Esophagus (tissue), 2 donors: Measurements from ENCODE around the gene GRPR. TPM values are rescaled to one million over a fixed set of nuclear protein-coding genes. Genes with fewer than 3 reads are reported as not detected.
"Not testable (repeated sequence)": the region's sequence is repeated elsewhere in the genome, so short reads cannot be mapped to it uniquely, and the experiment has no call there.

ENCODE experiments used
- H3K27ac ChIP-seq, 2 donors: one replicate each; pipeline ENCODE4 v1.5.1; 2013; ENCODE audit warnings: low read depth in 2 of 2, mild to moderate bottlenecking in 2 of 2, inconsistent platforms in 1 of 2, low read length in 1 of 2, moderate library complexity in 1 of 2
- H3K27me3 ChIP-seq, 2 donors: one replicate each; pipeline ENCODE4 v1.6.1; 2013; ENCODE audit warnings: low read length in 2 of 2, control low read depth in 1 of 2, mild to moderate bottlenecking in 1 of 2; ENCODE audit not compliant: insufficient read depth in 2 of 2, control insufficient read depth in 1 of 2
- H3K36me3 ChIP-seq, 2 donors: one replicate each; pipeline ENCODE4 v1.6.1; 2013; ENCODE audit warnings: low read length in 1 of 2; ENCODE audit not compliant: control insufficient read depth in 2 of 2, insufficient read depth in 2 of 2
- H3K4me1 ChIP-seq, 2 donors: one replicate each; pipeline ENCODE4 v1.6.1; 2013; ENCODE audit warnings: low read length in 1 of 2; ENCODE audit not compliant: control insufficient read depth in 2 of 2, insufficient read depth in 2 of 2
- H3K4me3 ChIP-seq, 2 donors: one replicate each; pipeline ENCODE4 v1.5.1; 2013; ENCODE audit warnings: low read length in 2 of 2, mild to moderate bottlenecking in 2 of 2, low read depth in 1 of 2, moderate library complexity in 1 of 2
- H3K9me3 ChIP-seq, 2 donors: one replicate each; pipeline ENCODE4 v1.6.1; 2013; ENCODE audit warnings: mild to moderate bottlenecking in 2 of 2, low read depth in 1 of 2, low read length in 1 of 2, moderate library complexity in 1 of 2; ENCODE audit not compliant: control insufficient read depth in 2 of 2, insufficient read depth in 1 of 2
- WGBS, 2 donors: extraction: QIAGEN DNeasy Blood & Tissue Kit; methylation state at CpG; one replicate each; pipeline ENCODE4 v1.1.7; 2013; 5-methylcytosine and 5-hydroxymethylcytosine counted together
- polyA plus RNA-seq, 2 donors: library from polyadenylated mRNA; stranded (reverse); fragments of 200-250 nt; gene quantifications; one replicate each; pipeline ENCODE4 v1.2.3, GENCODE V29; 2013
- donor health status: healthy with polysubstance abuse.
- donor health status: Bipolar disorder and iron deficiency.

The GRPR gene
- polyA plus RNA-seq, 2 donors = 0.04 to 0.08 TPM

- Histone ChIP-seq H3K4me1 (no peaks in the 10 kb centered on the region), H3K9me3 (no peaks in the 10 kb centered on the region), H3K27ac (no peak overlapping the region), H3K27me3 (no peaks in the 10 kb centered on the region), H3K4me3 (no peak overlapping the region), H3K36me3 (no peaks in the 10 kb centered on the region)
- 17 to 28% methylated on average over 2 of the region's 2 CpGs for WGBS, 2 donors
Observed at GRCh38 chrX:16144420-16144819, 21.1 kb downstream of the GRPR start.

- not testable (repeated sequence) for H3K27me3 ChIP-seq, H3K9me3 ChIP-seq, H3K36me3 ChIP-seq, H3K4me3 ChIP-seq, H3K27ac ChIP-seq, H3K4me1 ChIP-seq
- 42 to 69% methylated on average over 1 of the region's 1 CpG for WGBS, 2 donors
Observed at GRCh38 chrX:16145093-16145492, 21.7 kb downstream of the GRPR start.

GRCh38 chrX:16145656-16146055 is 22.3 kb downstream of the GRPR start:
- Histone ChIP-seq H3K4me1 (no peaks in the 10 kb centered on the region), H3K27me3 (peaks cover 0 to 3% of the 10 kb centered on the region in 2 donors), H3K27ac (no peak overlapping the region), H3K4me3 (no peak overlapping the region), H3K9me3 (no peaks in the 10 kb centered on the region), H3K36me3 (no peaks in the 10 kb centered on the region)

- Histone ChIP-seq H3K36me3 (no peaks in the 10 kb centered on the region), H3K4me1 (no peaks in the 10 kb centered on the region), H3K9me3 (no peaks in the 10 kb centered on the region), H3K4me3 (no peak overlapping the region), H3K27ac (no peak overlapping the region), H3K27me3 (peaks cover 0 to 3% of the 10 kb centered on the region in 2 donors)
- WGBS, 2 donors = 52 to 92% methylated on average over 3 of the region's 3 CpGs
Observed at GRCh38 chrX:16148896-16149295, 25.5 kb downstream of the GRPR start.

GRCh38 chrX:16155581-16156096 is 32.3 kb downstream of the GRPR start:
- Histone ChIP-seq H3K36me3 (no peaks in the 10 kb centered on the region), H3K27me3 (no peaks in the 10 kb centered on the region)
- WGBS, 2 donors = 45 to 55% methylated on average over 5 of the region's 5 CpGs

GRCh38 chrX:16156692-16157331 is 33.4 kb downstream of the GRPR start:
- Histone ChIP-seq H3K27me3 (no peaks in the 10 kb centered on the region), H3K27ac (no peak overlapping the region), H3K9me3 (no peaks in the 10 kb centered on the region), H3K36me3 (no peaks in the 10 kb centered on the region), H3K4me3 (no peak overlapping the region), H3K4me1 (no peaks in the 10 kb centered on the region)
- 85 to 87% methylated on average over 5 of the region's 5 CpGs for WGBS, 2 donors

More at GRCh38 chrX:16155581-16156096, 32.3 kb downstream of the GRPR start:
- Histone ChIP-seq H3K9me3 (no peaks in the 10 kb centered on the region), H3K4me3 (no peak overlapping the region), H3K4me1 (no peaks in the 10 kb centered on the region), H3K27ac (no peak overlapping the region)

GRCh38 chrX:16160729-16161128 is 37.4 kb downstream of the GRPR start:
- WGBS, 2 donors = 42 to 56% methylated on average over 3 of the region's 3 CpGs
- no peaks in the 10 kb centered on the region for H3K27me3 ChIP-seq
- H3K4me1 ChIP-seq = no peaks in the 10 kb centered on the region

GRCh38 chrX:16161173-16161572 is 37.8 kb downstream of the GRPR start:
- not testable (repeated sequence) for H3K36me3 ChIP-seq, H3K4me3 ChIP-seq, H3K27ac ChIP-seq, H3K9me3 ChIP-seq, H3K4me1 ChIP-seq, H3K27me3 ChIP-seq
- WGBS, 2 donors = 88 to 93% methylated on average over 2 of the region's 2 CpGs

More at GRCh38 chrX:16160729-16161128, 37.4 kb downstream of the GRPR start:
- no peaks in the 10 kb centered on the region for H3K36me3 ChIP-seq
- no peak overlapping the region for H3K27ac ChIP-seq
- no peaks in the 10 kb centered on the region for H3K9me3 ChIP-seq
- H3K4me3 ChIP-seq = no peak overlapping the region

GRCh38 chrX:16162391-16162790 is 39.0 kb downstream of the GRPR start:
- Histone ChIP-seq H3K4me3 (no peak overlapping the region), H3K36me3 (no peaks in the 10 kb centered on the region)
- WGBS, 2 donors = 73 to 80% methylated on average over 5 of the region's 5 CpGs

GRCh38 chrX:16164748-16165147 is 41.4 kb downstream of the GRPR start:
- no peak overlapping the region for H3K27ac ChIP-seq
- WGBS, 2 donors = 68 to 69% methylated on average over 2 to 3 of the region's 3 CpGs
- no peak overlapping the region for H3K4me3 ChIP-seq
- no peaks in the 10 kb centered on the region for H3K4me1 ChIP-seq
- peaks cover 0 to 6% of the 10 kb centered on the region in 2 donors for H3K27me3 ChIP-seq
- no peaks in the 10 kb centered on the region for H3K9me3 ChIP-seq
- H3K36me3 ChIP-seq = no peaks in the 10 kb centered on the region

More at GRCh38 chrX:16162391-16162790, 39.0 kb downstream of the GRPR start:
- peaks cover 0 to 4% of the 10 kb centered on the region in 2 donors for H3K27me3 ChIP-seq
- no peaks in the 10 kb centered on the region for H3K9me3 ChIP-seq
- no peaks in the 10 kb centered on the region for H3K4me1 ChIP-seq
- H3K27ac ChIP-seq = no peak overlapping the region
